ENCODE measurements around the gene SIL1. TPM values are rescaled to one million over a fixed set of nuclear protein-coding genes. Genes with fewer than 3 reads are reported as not detected.
"Not testable (repeated sequence)": the region's sequence is repeated elsewhere in the genome, so short reads cannot be mapped to it uniquely, and the experiment has no call there.

SIL1 gene
- total RNA-seq, 1 donor from 2014 or later: 31.1 TPM

DNA sequence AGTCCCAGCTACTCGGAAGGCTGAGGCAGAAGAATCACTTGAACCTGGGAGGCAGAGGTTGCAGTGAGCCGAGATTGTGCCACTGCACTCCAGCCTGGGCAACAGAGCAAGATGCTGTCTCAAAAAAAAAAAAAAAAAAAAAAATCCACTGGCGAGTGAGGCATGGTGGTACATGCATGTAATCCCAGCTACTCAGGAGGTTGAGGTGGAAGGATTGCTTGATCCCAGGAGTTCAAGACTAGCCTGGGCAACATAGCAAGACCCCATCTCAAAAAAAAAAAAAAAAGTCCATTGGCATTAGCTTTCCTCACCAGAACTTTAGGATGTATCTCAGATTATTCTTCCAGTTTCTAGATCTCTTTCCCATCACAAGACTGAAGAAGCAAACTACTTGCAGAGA lies 6.2 kb downstream of the SIL1 start:
- H3K27ac Mint-ChIP-seq; H3K27me3 Mint-ChIP-seq; DNase-seq; H3K4me3 Mint-ChIP-seq; H3K9me3 Mint-ChIP-seq; intact Hi-C loops (cut with micrococcal nuclease): not testable (repeated sequence)
- peaks cover 17% of the 10 kb centered on the region for H3K4me1 Mint-ChIP-seq
- peaks cover 22% of the 10 kb centered on the region for H3K36me3 Mint-ChIP-seq (ENCODE audit: low read depth)

- H3K36me3 Mint-ChIP-seq (ENCODE audit: low read depth): peaks cover 23% of the 10 kb centered on the region
- intact Hi-C loops (cut with micrococcal nuclease): no loop called here
Measured at GRCh38 chr5:139190125-139190524, 8.0 kb downstream of the SIL1 start.

DNA sequence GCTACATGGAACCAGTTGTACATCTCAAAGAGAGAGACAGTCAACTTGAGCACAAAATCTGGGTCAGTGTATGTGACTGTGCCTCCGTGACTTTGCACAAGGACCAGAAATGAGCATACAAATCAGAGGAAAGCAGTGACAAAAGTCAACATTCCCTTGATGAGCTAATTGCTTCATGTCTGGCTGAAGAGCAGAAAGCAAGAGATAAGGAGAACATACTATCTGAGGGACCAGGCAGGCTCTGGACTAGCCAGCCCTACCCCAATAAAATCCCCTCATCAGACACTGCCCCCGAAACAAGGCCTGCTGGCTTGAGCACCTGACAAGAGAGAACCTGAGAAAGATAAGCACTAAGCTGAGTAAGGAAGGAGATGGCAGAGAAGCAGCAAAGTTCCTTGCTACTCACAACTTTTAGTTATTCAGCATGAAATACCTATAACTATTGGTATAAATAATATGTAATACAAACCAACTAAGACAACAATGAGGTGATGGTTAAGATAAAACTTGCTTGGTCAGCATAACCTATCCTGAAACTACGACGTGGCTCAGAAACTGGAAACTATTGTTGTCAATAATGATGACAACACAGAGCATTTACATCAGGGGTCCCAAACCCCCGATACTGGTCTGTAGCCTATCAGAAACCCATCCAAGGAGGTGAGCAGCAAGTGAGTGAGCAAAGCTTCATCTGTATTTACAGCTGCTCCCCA lies 9.5 kb downstream of the SIL1 start:
- intact Hi-C loops (cut with micrococcal nuclease): no loop called here
- Mint-ChIP-seq H3K27me3 (no peaks in the 10 kb centered on the region), H3K4me1 (peaks cover 12% of the 10 kb centered on the region), H3K27ac (no peak overlapping the region), H3K9me3 (no peaks in the 10 kb centered on the region), H3K36me3 (ENCODE audit: low read depth) (peaks cover 18% of the 10 kb centered on the region), H3K4me3 (no peak overlapping the region)
- DNase-seq: no peak

More at GRCh38 chr5:139190125-139190524, 8.0 kb downstream of the SIL1 start:
- Mint-ChIP-seq H3K27me3 (no peaks in the 10 kb centered on the region), H3K4me1 (peaks cover 12% of the 10 kb centered on the region), H3K9me3 (no peaks in the 10 kb centered on the region), H3K4me3 (no peak overlapping the region), H3K27ac (no peak overlapping the region)
- no peak for DNase-seq

DNA sequence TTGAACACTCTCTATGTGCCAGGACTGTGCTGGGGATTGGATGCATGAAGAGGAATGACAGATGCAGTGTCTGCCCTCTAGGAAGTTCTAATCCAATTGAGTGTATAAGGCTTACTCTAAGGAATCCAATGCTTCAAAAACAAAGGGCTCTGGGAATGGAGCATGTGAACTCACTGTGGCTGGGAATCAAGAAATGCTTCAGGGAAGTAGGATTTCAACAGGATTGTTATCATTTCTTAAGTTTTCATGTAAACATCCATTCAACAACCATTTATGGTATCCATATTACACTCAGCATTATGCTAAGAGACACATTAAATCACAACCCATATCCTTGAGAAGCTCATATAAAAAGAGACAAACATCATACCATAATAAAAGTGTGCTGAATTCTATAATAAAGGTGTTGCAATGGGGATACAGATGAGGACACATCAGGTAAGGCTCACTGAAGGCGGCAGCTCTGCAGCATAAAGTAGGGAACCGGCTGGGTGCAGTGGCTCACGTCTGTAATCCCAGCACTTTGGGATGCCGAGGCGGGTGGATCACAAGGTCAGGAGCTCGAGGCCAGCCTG lies 11.3 kb downstream of the SIL1 start:
- Mint-ChIP-seq H3K4me1 (peaks cover 4% of the 10 kb centered on the region), H3K9me3 (no peaks in the 10 kb centered on the region), H3K27me3 (no peaks in the 10 kb centered on the region), H3K36me3 (ENCODE audit: low read depth) (peaks cover 9% of the 10 kb centered on the region), H3K27ac (no peak overlapping the region), H3K4me3 (no peak overlapping the region)
- no peak for DNase-seq
- intact Hi-C loops (cut with micrococcal nuclease): no loop called here

GRCh38 chr5:139186261-139186660 lies 11.9 kb downstream of the SIL1 start:
- Mint-ChIP-seq H3K4me3 (no peak overlapping the region), H3K9me3 (no peaks in the 10 kb centered on the region), H3K27me3 (no peaks in the 10 kb centered on the region), H3K27ac (no peak overlapping the region), H3K36me3 (ENCODE audit: low read depth) (peaks cover 9% of the 10 kb centered on the region), H3K4me1 (peaks cover 4% of the 10 kb centered on the region)
- DNase-seq: no peak
- intact Hi-C loops (cut with micrococcal nuclease): no loop called here

- Mint-ChIP-seq H3K36me3 (ENCODE audit: low read depth) (peaks cover 9% of the 10 kb centered on the region), H3K4me1 (peaks cover 4% of the 10 kb centered on the region), H3K27me3 (no peaks in the 10 kb centered on the region), H3K27ac (no peak overlapping the region), H3K4me3 (no peak overlapping the region), H3K9me3 (no peaks in the 10 kb centered on the region)
- intact Hi-C loops (cut with micrococcal nuclease): no loop called here
- DNase-seq: no peak
Measured at GRCh38 chr5:139185589-139185988, 12.6 kb downstream of the SIL1 start.

DNA sequence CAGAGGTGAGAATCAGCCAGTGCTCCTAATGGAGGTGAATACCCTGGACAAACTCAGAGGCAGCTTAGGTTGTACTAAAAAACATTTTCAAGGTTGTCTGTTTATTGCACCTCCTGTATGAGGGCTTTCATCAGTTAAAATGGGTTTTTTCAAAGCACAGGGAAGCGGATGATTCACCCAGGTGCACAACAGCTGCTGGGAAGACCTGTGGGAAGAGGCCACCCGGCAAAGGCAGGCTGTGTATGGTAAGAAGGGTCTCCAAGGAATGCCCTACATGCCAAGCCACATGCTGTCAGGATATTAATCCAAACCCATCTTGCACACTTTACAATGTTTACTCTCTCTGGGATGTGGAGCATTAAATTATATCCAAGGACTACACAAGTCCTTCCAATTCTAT lies 14.7 kb downstream of the SIL1 start:
- H3K4me3 Mint-ChIP-seq: no peak overlapping the region
- H3K4me1 Mint-ChIP-seq: peaks cover 4% of the 10 kb centered on the region
- peaks cover 7% of the 10 kb centered on the region for H3K36me3 Mint-ChIP-seq (ENCODE audit: low read depth)
- no peaks in the 10 kb centered on the region for H3K27me3 Mint-ChIP-seq
- DNase-seq: no peak
- intact Hi-C loops (cut with micrococcal nuclease): no loop called here
- no peak overlapping the region for H3K27ac Mint-ChIP-seq
- no peaks in the 10 kb centered on the region for H3K9me3 Mint-ChIP-seq

- no peak for DNase-seq
- H3K27me3 Mint-ChIP-seq: no peaks in the 10 kb centered on the region
- peaks cover 4% of the 10 kb centered on the region for H3K36me3 Mint-ChIP-seq (ENCODE audit: low read depth)
- H3K27ac Mint-ChIP-seq: no peak overlapping the region
- intact Hi-C loops (cut with micrococcal nuclease): no loop called here
- no peaks in the 10 kb centered on the region for H3K9me3 Mint-ChIP-seq
- peaks cover 9% of the 10 kb centered on the region for H3K4me1 Mint-ChIP-seq
- H3K4me3 Mint-ChIP-seq: no peak overlapping the region
Measured at GRCh38 chr5:139182528-139183296, 15.5 kb downstream of the SIL1 start.

- no peak for DNase-seq
- intact Hi-C loops (cut with micrococcal nuclease): no loop called here
- peaks cover 3% of the 10 kb centered on the region for H3K36me3 Mint-ChIP-seq (ENCODE audit: low read depth)
- H3K4me3 Mint-ChIP-seq: no peak overlapping the region
- H3K4me1 Mint-ChIP-seq: peaks cover 9% of the 10 kb centered on the region
- H3K27ac Mint-ChIP-seq: no peak overlapping the region
- no peaks in the 10 kb centered on the region for H3K9me3 Mint-ChIP-seq
- no peaks in the 10 kb centered on the region for H3K27me3 Mint-ChIP-seq
Measured at GRCh38 chr5:139181835-139182452, 16.2 kb downstream of the SIL1 start.

GRCh38 chr5:139181322-139181730 lies 16.8 kb downstream of the SIL1 start:
- peaks cover 9% of the 10 kb centered on the region for H3K4me1 Mint-ChIP-seq
- H3K27ac Mint-ChIP-seq: no peak overlapping the region
- H3K9me3 Mint-ChIP-seq: no peaks in the 10 kb centered on the region
- no peaks in the 10 kb centered on the region for H3K36me3 Mint-ChIP-seq (ENCODE audit: low read depth)
- no peak overlapping the region for H3K4me3 Mint-ChIP-seq
- intact Hi-C loops (cut with micrococcal nuclease): no loop called here
- no peaks in the 10 kb centered on the region for H3K27me3 Mint-ChIP-seq
- no peak for DNase-seq

- Mint-ChIP-seq H3K36me3 (ENCODE audit: low read depth) (no peaks in the 10 kb centered on the region), H3K4me3 (no peak overlapping the region), H3K4me1 (peaks cover 9% of the 10 kb centered on the region), H3K27ac (no peak overlapping the region), H3K9me3 (no peaks in the 10 kb centered on the region), H3K27me3 (no peaks in the 10 kb centered on the region)
- no peak for DNase-seq
- intact Hi-C loops (cut with micrococcal nuclease): no loop called here
Measured at GRCh38 chr5:139180850-139181249, 17.3 kb downstream of the SIL1 start.

DNA sequence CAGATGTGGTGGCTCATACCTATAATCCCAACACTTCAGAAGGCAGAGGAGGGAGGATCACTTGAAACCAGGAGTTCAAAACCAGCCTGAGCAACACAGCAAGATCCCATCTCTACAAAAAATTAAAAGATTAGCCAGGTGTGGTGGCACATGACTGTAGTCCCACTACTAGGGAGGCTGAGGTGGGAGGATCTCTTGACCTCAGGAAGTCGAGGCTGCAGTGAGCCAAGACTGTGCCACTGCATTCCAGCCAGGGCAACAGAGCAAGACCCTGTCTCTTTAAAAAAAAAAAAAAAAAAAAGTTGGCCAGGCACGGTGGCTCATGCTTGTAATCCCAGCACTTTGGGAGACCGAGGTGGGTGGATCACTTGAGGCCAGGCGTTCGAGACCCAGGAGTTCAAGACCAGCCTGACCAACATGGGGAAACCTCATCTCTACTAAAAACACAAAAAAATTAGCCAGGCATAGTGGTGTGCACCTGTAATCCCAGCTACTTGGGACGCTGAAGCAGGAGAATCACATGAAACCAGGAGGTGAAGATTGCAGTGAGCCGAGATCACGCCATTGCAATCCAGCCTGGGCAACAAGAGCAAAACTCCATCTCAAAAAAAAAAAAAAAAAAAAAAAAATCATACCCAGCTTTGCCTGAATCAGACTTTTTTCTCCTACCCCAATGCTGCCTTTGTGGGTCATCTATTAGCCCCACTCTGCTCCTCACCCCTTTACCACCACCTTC lies 18.2 kb downstream of the SIL1 start:
- H3K9me3 Mint-ChIP-seq; H3K4me3 Mint-ChIP-seq; H3K4me1 Mint-ChIP-seq; DNase-seq; H3K27ac Mint-ChIP-seq; H3K27me3 Mint-ChIP-seq; intact Hi-C loops (cut with micrococcal nuclease); H3K36me3 Mint-ChIP-seq (ENCODE audit: low read depth): not testable (repeated sequence)

DNA sequence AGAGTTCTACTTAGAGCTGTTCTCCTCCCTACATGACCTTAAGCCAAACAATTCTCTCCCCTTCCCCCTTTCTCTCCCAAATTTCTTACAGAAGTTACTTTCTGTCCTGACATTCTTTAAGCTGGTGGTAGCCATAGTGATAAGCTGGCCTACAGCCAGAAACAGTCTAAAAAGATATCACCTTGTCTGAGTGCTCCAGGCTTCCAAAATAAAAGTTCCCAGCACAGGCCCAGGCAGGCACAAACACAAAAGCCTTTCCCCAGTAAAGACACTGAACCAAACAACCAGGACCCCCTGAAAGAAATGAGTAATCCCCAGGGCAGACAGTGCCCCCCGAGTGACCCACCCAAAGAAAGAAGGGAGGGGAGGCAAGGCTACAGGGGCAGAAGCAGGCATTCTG lies 19.2 kb downstream of the SIL1 start:
- intact Hi-C loops (cut with micrococcal nuclease): no loop called here
- H3K36me3 Mint-ChIP-seq (ENCODE audit: low read depth): no peaks in the 10 kb centered on the region
- no peaks in the 10 kb centered on the region for H3K9me3 Mint-ChIP-seq
- H3K27me3 Mint-ChIP-seq: no peaks in the 10 kb centered on the region
- H3K4me3 Mint-ChIP-seq: no peak overlapping the region
- peaks cover 7% of the 10 kb centered on the region for H3K4me1 Mint-ChIP-seq
- no peak for DNase-seq
- no peak overlapping the region for H3K27ac Mint-ChIP-seq
